ENCODE results near the gene SH3GL2.

Gene SH3GL2

DNA sequence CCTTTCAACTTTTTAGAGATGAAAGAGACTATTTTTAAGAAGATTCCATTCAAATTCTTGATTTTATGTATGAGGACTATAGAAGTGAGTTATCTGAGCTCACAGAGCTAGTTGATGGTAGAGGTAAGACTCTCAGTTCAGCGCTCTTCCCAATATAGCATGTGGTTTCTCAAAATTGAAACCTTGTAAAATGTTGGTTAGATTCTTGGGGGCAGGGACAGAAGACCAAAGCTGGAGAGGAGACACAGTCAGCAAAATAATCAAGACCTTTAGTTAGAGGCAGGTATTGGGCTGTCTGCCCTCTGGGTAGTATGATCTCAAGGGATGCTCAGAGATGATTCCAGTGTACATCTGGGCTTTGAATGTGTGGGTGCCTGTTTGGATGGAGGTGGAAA, 246.4 kb downstream of the SH3GL2 start:
- TF ChIP-seq, protein P1, sequence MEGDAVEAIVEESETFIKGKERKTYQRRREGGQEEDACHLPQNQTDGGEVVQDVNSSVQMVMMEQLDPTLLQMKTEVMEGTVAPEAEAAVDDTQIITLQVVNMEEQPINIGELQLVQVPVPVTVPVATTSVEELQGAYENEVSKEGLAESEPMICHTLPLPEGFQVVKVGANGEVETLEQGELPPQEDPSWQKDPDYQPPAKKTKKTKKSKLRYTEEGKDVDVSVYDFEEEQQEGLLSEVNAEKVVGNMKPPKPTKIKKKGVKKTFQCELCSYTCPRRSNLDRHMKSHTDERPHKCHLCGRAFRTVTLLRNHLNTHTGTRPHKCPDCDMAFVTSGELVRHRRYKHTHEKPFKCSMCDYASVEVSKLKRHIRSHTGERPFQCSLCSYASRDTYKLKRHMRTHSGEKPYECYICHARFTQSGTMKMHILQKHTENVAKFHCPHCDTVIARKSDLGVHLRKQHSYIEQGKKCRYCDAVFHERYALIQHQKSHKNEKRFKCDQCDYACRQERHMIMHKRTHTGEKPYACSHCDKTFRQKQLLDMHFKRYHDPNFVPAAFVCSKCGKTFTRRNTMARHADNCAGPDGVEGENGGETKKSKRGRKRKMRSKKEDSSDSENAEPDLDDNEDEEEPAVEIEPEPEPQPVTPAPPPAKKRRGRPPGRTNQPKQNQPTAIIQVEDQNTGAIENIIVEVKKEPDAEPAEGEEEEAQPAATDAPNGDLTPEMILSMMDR (IDR thresholded peaks at IDR 0.05; ENCODE audit: insufficient read depth, low read length, poor library complexity, severe bottlenecking), result no peak
- H3K27me3 ChIP-seq (replicated peaks; ENCODE audit: control insufficient read depth, insufficient read depth, low read length), result no peaks in the 10 kb centered on the region
- H3K36me3 ChIP-seq (ENCODE audit: control insufficient read depth, insufficient read depth, low read length), result no peaks in the 10 kb centered on the region
- DNase-seq (ENCODE audit: extremely low read depth, insufficient read length), result no peak
- H3K4me3 ChIP-seq (replicated peaks; ENCODE audit: low read depth, low read length), result no peak overlapping the region

DNA sequence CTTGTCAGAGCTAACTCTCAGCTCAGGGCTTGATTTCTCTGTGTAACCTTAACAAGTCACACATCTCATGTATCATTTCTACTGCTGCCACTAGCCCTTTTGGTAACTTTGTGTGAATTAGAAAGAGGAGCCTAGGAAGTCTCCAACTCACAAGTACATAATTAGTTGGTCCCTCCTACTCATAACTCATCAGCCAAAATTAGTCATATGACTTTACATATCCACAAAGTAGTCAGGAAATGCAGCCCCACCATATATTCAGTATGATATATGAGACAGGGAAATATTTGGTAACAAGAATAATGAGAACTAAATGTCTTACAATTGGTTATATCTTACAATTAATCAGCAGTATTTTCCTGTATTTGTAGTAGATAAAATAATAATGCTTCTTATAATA, 250.2 kb downstream of the SH3GL2 start:
- TF ChIP-seq, protein P1 (IDR thresholded peaks at IDR 0.05; ENCODE audit: insufficient read depth, low read length, poor library complexity, severe bottlenecking), result no peak
- H3K27me3 ChIP-seq (replicated peaks; ENCODE audit: control insufficient read depth, insufficient read depth, low read length), result no peaks in the 10 kb centered on the region
- H3K36me3 ChIP-seq (ENCODE audit: control insufficient read depth, insufficient read depth, low read length), result no peaks in the 10 kb centered on the region
- H3K4me3 ChIP-seq (replicated peaks; ENCODE audit: low read depth, low read length), result no peak overlapping the region
- no peak for DNase-seq (ENCODE audit: extremely low read depth, insufficient read length)

DNA sequence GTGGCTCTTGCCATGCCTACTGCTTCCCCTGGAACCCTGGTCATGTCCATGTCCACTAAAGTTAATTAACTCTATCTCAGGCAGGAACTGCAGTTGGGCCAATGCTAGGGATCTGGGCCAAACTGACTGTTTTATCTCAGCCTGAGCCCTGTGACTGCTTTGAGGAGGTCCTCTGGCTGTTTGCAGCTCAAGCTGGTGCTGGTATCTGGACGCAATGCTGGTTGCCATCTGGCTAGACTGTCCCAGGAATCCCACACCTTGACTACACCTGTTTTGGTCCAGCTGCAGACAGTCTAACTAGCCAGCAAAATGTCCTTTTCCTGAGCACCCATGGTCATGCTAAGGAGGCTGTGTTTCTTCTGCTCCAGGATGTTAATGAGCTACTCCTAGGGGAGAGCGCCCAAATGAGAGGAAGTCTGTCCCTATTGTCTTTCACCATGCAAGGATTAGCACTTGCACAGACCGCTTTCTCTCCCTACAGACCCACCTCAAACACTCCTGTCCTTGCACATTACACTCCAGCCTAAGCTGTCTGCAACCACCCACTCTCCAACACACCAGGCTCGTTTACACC, 251.0 kb downstream of the SH3GL2 start:
- Histone ChIP-seq H3K4me3 (replicated peaks; ENCODE audit: low read depth, low read length) (no peak overlapping the region), H3K27me3 (replicated peaks; ENCODE audit: control insufficient read depth, insufficient read depth, low read length) (no peaks in the 10 kb centered on the region), H3K36me3 (ENCODE audit: control insufficient read depth, insufficient read depth, low read length) (no peaks in the 10 kb centered on the region)
- DNase-seq (ENCODE audit: extremely low read depth, insufficient read length), result no peak
- TF ChIP-seq, protein P1 (IDR thresholded peaks at IDR 0.05; ENCODE audit: insufficient read depth, low read length, poor library complexity, severe bottlenecking), result no peak

DNA sequence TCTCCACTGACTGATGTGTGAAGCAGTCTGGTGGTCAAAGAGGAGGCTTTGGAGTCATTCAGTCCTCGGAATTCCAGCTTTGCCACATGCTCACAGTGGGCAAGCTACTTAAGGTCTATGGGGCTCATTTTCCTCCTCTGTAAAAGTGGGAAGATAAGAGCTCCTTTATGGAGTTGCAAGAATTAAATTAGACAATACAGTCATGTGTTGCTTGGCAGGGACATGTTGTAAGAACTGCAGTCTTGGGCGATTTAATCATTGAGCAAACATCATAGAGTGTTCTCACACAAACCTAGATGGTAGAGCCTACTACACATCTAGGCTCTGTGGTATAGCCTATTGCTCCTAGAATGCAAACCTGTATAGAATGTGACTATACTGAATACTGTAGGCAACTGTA, 253.9 kb downstream of the SH3GL2 start:
- Histone ChIP-seq H3K36me3 (ENCODE audit: control insufficient read depth, insufficient read depth, low read length) (no peaks in the 10 kb centered on the region), H3K27me3 (replicated peaks; ENCODE audit: control insufficient read depth, insufficient read depth, low read length) (no peaks in the 10 kb centered on the region; the same call in 1 of the 2 replicates), H3K4me3 (replicated peaks; ENCODE audit: low read depth, low read length) (no peak overlapping the region)
- DNase-seq (ENCODE audit: extremely low read depth, insufficient read length), result no peak
- TF ChIP-seq, protein P1 (IDR thresholded peaks at IDR 0.05; ENCODE audit: insufficient read depth, low read length, poor library complexity, severe bottlenecking), result no peak

DNA sequence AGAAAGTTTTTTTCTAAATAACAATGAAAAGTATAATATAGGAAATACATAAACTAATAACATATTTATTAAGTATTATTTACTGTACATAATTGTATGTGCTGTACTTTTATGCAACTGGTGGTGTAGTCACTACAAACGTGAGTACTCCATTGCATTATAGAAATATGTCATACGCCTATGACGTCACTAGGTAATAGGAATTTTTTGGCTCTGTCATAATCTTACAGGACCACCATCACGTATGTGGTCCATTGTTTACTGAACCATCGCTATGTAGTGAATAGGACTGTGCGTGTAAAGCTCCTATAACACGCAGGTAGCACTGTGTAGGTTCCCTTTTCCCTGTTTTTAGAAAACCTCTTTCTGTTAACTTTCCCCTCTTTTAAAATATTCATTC, 255.0 kb downstream of the SH3GL2 start:
- no peak for DNase-seq (ENCODE audit: extremely low read depth, insufficient read length)
- Histone ChIP-seq H3K27me3 (replicated peaks; ENCODE audit: control insufficient read depth, insufficient read depth, low read length) (no peaks in the 10 kb centered on the region; the same call in 1 of the 2 replicates), H3K4me3 (replicated peaks; ENCODE audit: low read depth, low read length) (no peak overlapping the region), H3K36me3 (ENCODE audit: control insufficient read depth, insufficient read depth, low read length) (no peaks in the 10 kb centered on the region)
- TF ChIP-seq, protein P1 (IDR thresholded peaks at IDR 0.05; ENCODE audit: insufficient read depth, low read length, poor library complexity, severe bottlenecking), result no peak

DNA sequence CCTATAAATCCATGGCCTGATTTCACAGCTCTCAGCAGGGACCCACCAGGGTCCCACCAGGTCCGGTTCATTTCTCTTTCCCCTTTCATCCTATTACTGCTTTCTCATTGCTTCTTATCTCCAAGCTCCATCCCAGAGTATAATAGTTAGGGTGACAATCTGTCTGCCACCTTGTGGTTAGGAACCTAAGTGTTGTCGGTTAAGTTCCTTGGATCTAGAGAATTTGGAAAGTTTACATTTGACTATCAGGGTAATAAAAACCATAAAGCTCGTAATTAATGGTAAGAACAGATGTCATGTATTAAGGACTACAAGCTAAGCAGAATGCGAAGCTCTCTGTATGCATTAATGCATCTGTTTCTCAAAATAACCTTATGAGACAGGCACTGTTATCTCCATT, 259.1 kb downstream of the SH3GL2 start:
- TF ChIP-seq, protein P1 (IDR thresholded peaks at IDR 0.05; ENCODE audit: insufficient read depth, low read length, poor library complexity, severe bottlenecking), result no peak
- Histone ChIP-seq H3K4me3 (replicated peaks; ENCODE audit: low read depth, low read length) (no peak overlapping the region), H3K27me3 (replicated peaks; ENCODE audit: control insufficient read depth, insufficient read depth, low read length) (no peaks in the 10 kb centered on the region; the same call in 1 of the 2 replicates), H3K36me3 (ENCODE audit: control insufficient read depth, insufficient read depth, low read length) (no peaks in the 10 kb centered on the region)
- no peak for DNase-seq (ENCODE audit: extremely low read depth, insufficient read length)

Measured in GM06990 (cell line).